DND-41 (cell line): ENCODE data around the gene UMPS.
"Not testable (repeated sequence)": the region's sequence is repeated elsewhere in the genome, so short reads cannot be mapped to it uniquely, and the experiment has no call there.

Source experiments
- ATAC-seq: fragments of 200-7000 bp; cut with Tn5 transposase; 3 replicates; pipeline ENCODE4 v1.9.1; 2021; ENCODE audit warnings: low read depth; ENCODE audit not compliant: insufficient read depth
- DNase-seq: peaks from one replicate; pipeline ENCODE4 v3.0.0-alpha.2; 2020
- H2AFZ ChIP-seq: 2 replicates; pipeline ENCODE4 v1.6.0; 2012; ENCODE audit warnings: low read depth, low read length
- H3K27ac ChIP-seq: 2 replicates; pipeline ENCODE4 v1.5.1; 2012; ENCODE audit warnings: low read length, inconsistent platforms
- H3K27me3 ChIP-seq: fragments of 200-600 bp; sonication (generic); 2 replicates; pipeline ENCODE4 v1.6.0; 2012; ENCODE audit warnings: low read length, mild to moderate bottlenecking, inconsistent platforms; ENCODE audit not compliant: insufficient read depth, poor library complexity
- H3K36me3 ChIP-seq: 2 replicates; pipeline ENCODE4 v1.5.1; 2012; ENCODE audit warnings: low read length, inconsistent platforms; ENCODE audit not compliant: insufficient read depth
- H3K4me1 ChIP-seq: 2 replicates; pipeline ENCODE4 v1.5.1; 2012; ENCODE audit warnings: mild to moderate bottlenecking, low read length; ENCODE audit not compliant: insufficient read depth
- H3K4me2 ChIP-seq: 2 replicates; pipeline ENCODE4 v1.6.0; 2012; ENCODE audit warnings: mild to moderate bottlenecking, moderate library complexity, low read length, inconsistent platforms; ENCODE audit not compliant: insufficient read depth
- H3K4me3 ChIP-seq, 2 experiments: fragments of 200-600 bp in 1 of 2; shearing (Covaris generic) in 1 of 2; 2 replicates each; pipeline ENCODE4 v1.5.1; 2012 to 2016; ENCODE audit warnings: inconsistent platforms in 2 of 2, low read length in 2 of 2, mild to moderate bottlenecking in 2 of 2, low read depth in 1 of 2, moderate library complexity in 1 of 2
- H3K79me2 ChIP-seq: 2 replicates; pipeline ENCODE4 v1.6.0; 2012; ENCODE audit warnings: low read length, inconsistent platforms; ENCODE audit not compliant: insufficient read depth
- H3K9ac ChIP-seq: 2 replicates; pipeline ENCODE4 v1.6.0; 2012; ENCODE audit warnings: low read depth, mild to moderate bottlenecking, inconsistent platforms, low read length, moderate library complexity
- H3K9me3 ChIP-seq: 2 replicates; pipeline ENCODE4 v1.5.1; 2012; ENCODE audit warnings: low read length, moderate library complexity, mild to moderate bottlenecking, inconsistent platforms; ENCODE audit not compliant: insufficient read depth, severe bottlenecking
- H4K20me1 ChIP-seq: 2 replicates; pipeline ENCODE4 v1.6.0; 2012; ENCODE audit warnings: low read length; ENCODE audit not compliant: insufficient read depth
- CTCF ChIP-seq: IDR thresholded peaks from 2 replicates; pipeline ENCODE4 v1.5.1; 2012; ENCODE audit warnings: borderline replicate concordance, low read length, moderate library complexity, mild to moderate bottlenecking; ENCODE audit not compliant: poor library complexity, severe bottlenecking; ENCODE audit errors: extremely low read depth
- EZH2 ChIP-seq: IDR thresholded peaks from 3 replicates; pipeline ENCODE4 v1.6.1; 2012; ENCODE audit warnings: borderline replicate concordance, low read depth, mild to moderate bottlenecking, moderate library complexity, low read length, inconsistent platforms; ENCODE audit not compliant: severe bottlenecking

The UMPS gene

GRCh38 chr3:124701687-124702086, 28.6 kb upstream of the UMPS start:
- no peaks in the 10 kb centered on the region for H3K79me2 ChIP-seq
- no peaks in the 10 kb centered on the region for H3K9me3 ChIP-seq
- H3K4me3 ChIP-seq = no peak overlapping the region
- no peak for ATAC-seq
- H3K9ac ChIP-seq = no peak overlapping the region
- TF ChIP-seq EZH2 (no peak), CTCF (no peak)
- H3K27me3 ChIP-seq = peaks cover 21% of the 10 kb centered on the region
- H4K20me1 ChIP-seq = no peaks in the 10 kb centered on the region
- no peak overlapping the region for H2AFZ ChIP-seq
- DNase-seq = no peak
- no peaks in the 10 kb centered on the region for H3K36me3 ChIP-seq
- no peak overlapping the region for H3K27ac ChIP-seq
- no peak overlapping the region for H3K4me2 ChIP-seq
- H3K4me1 ChIP-seq = no peaks in the 10 kb centered on the region

- Histone ChIP-seq H3K27me3 (peaks cover 22% of the 10 kb centered on the region), H3K79me2 (no peaks in the 10 kb centered on the region), H3K4me3 (no peak overlapping the region), H4K20me1 (no peaks in the 10 kb centered on the region), H3K27ac (no peak overlapping the region), H3K4me1 (no peaks in the 10 kb centered on the region), H2AFZ (no peak overlapping the region), H3K36me3 (no peaks in the 10 kb centered on the region), H3K9ac (no peak overlapping the region), H3K4me2 (no peak overlapping the region), H3K9me3 (no peaks in the 10 kb centered on the region)
- no peak for TF ChIP-seq CTCF
- TF ChIP-seq EZH2 = no peak
- no peak for ATAC-seq
- no peak for DNase-seq
Measured at GRCh38 chr3:124702950-124703349, 27.3 kb upstream of the UMPS start.

GRCh38 chr3:124705552-124705951, 24.7 kb upstream of the UMPS start:
- Histone ChIP-seq H3K36me3 (no peaks in the 10 kb centered on the region), H3K9me3 (no peaks in the 10 kb centered on the region), H4K20me1 (no peaks in the 10 kb centered on the region), H3K9ac (no peak overlapping the region), H3K4me2 (no peak overlapping the region), H3K27ac (no peak overlapping the region), H3K4me3 (no peak overlapping the region), H2AFZ (no peak overlapping the region), H3K79me2 (no peaks in the 10 kb centered on the region), H3K4me1 (no peaks in the 10 kb centered on the region), H3K27me3 (peaks cover 14% of the 10 kb centered on the region)
- ATAC-seq = no peak
- DNase-seq = no peak
- TF ChIP-seq CTCF (no peak), EZH2 (no peak)

- H3K36me3 ChIP-seq, H3K4me1 ChIP-seq, H3K79me2 ChIP-seq, DNase-seq, H4K20me1 ChIP-seq, H3K27ac ChIP-seq, H3K4me3 ChIP-seq, ATAC-seq, H3K9ac ChIP-seq, H2AFZ ChIP-seq, H3K4me2 ChIP-seq, H3K9me3 ChIP-seq: not testable (repeated sequence)
- peaks cover 18% of the 10 kb centered on the region for H3K27me3 ChIP-seq
Measured at GRCh38 chr3:124707223-124707622, 23.0 kb upstream of the UMPS start.
